GM18505 (cell line): ENCODE results near the gene NPSR1.
"Not testable (repeated sequence)": the region's sequence is repeated elsewhere in the genome, so short reads cannot be mapped to it uniquely, and the experiment has no call there.

ENCODE experiments used
- ATAC-seq: cut with Tn5 transposase; IDR thresholded peaks from one replicate; pipeline ENCODE4 v1.9.1; 2021; ENCODE audit not compliant: unreplicated experiment
- POLR2A ChIP-seq: IDR thresholded peaks from 4 replicates; pipeline ENCODE4 v1.6.1; 2011; ENCODE audit warnings: borderline replicate concordance; ENCODE audit not compliant: insufficient read depth, insufficient read length; ENCODE audit errors: extremely low read depth

The NPSR1 gene

DNA sequence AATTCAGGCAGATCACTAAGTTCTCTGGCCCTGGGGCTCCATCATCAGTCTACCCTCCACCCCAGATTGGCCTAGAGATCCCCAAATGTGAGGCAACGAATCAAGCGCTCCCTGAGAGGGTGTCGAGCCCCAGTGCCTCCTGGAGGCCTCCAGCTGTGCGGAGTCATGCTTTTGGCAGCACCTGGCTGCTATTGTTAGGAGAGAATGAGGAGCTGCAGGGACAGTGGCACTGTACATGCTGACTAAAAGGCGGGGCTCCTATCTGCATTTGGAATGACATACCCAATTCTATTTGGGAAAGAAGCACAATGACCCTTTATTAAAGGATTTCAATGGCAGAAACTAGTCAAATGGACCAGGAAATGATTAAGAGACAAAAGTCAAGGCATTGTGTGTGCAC lies 217.5 kb downstream of the NPSR1 start:
- no peak for TF ChIP-seq POLR2A
- no peak for ATAC-seq

DNA sequence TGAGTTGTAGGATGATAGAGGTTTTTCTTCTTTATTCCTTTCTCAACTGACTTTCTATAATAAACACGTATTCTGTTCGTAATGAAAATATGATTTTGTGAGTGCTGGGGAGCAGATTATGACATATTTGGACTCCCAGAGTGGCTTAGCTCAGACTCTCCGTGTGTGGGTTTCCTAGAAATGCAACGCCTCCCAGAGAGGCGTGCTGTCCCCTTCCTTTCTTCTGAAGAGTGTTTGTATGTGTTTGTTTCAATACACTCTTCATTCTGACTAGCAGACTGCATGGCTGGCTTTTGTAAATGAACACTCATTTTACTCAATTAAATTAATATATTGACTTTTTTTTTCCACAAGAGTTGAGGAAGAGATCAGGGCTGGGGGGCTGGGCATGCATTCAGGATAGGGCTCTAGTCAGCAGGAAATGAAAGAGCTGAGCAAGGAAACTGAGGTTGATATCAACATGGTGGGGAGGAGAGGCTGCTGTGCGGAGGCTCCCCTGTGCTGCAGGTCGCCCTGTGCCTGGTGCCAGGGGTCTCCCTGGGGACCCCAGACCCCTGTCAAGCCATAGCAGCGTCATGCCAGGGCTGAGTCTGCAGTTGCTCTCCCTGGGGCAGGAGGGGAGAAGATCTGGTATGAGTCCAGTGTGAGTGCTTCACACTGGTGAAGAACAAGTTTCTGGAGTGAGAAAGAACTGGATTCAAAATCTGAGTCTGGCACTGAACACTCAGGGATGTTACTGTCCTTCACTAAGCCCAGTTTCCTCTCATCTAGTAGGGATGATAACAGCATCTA lies 221.1 kb downstream of the NPSR1 start:
- not testable (repeated sequence) for ATAC-seq

DNA sequence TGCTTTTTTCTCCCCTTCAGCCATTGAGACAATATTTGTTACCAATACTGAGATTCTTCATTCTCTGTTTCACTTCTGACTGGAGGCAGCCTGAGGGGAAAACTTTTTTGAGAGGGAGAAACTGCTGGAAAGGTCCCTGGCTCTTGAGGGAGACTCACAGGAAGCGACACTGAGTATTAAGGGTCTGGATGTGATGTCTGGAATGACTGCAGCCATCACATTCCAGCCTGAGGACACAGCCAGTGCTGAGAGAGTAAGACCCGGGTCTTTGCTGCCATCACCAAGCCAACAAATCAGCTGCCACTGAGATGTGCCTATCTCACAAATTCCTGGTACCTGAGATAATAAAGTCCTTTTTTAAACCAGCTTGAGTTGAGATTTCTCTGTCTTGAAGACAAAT lies 221.9 kb downstream of the NPSR1 start:
- ATAC-seq: no peak
- no peak for TF ChIP-seq POLR2A

DNA sequence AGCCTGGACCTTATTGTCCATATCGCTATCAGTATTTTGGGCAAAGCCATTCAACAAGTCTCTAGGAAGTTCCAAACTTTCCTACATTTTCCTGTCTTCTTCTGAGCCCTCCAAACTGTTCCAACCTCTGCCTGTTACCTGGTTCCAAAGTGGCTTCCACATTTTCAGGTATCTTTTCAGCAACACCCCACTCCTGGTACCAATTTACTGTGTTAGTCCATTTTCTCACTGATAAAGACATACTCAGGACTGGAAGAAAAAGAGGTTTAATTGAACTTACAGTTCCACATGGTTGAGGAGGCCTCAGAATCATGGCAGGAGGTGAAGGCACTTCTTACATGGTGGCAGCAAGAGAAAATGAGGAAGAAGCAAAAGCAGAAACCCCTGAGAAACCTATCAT lies 225.8 kb downstream of the NPSR1 start:
- not testable (repeated sequence) for ATAC-seq

DNA sequence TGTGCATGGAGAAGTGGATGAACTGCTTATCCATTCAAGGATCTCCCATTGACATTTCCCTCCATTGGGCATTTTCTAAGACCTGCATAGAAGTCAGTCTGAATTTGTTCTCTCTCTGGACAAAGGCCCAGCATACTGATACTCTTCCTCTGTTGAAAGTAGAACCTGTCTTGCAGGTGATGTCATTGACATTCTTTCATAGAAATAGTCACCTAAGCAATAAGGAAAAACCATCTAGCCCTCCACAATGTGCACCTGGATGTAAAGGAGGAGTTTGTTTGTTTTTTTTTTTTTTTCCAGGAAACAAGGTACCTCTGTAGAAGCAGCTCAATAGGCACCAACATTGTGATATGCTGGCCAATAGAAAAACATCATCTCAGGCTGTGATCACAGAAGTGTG lies 228.8 kb downstream of the NPSR1 start:
- TF ChIP-seq POLR2A: no peak
- ATAC-seq: no peak

DNA sequence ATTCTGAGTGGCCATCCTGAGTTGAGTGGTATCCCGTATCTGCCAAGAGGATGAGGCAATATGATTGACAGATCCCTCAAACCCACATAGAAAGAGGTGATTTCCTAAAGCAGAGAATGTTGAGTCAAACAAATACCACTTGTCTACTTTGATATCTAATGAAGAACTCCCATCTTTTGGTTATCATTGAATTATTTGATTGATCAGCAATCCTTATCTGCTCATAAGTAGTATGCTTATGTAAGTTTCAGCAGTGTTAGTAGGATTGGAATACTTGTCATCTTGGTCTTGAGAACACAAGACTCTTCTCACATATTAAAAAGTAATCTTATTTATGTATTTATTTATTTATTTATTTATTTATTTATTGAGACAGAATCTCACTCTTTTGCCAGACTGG lies 231.9 kb downstream of the NPSR1 start:
- ATAC-seq: no peak

DNA sequence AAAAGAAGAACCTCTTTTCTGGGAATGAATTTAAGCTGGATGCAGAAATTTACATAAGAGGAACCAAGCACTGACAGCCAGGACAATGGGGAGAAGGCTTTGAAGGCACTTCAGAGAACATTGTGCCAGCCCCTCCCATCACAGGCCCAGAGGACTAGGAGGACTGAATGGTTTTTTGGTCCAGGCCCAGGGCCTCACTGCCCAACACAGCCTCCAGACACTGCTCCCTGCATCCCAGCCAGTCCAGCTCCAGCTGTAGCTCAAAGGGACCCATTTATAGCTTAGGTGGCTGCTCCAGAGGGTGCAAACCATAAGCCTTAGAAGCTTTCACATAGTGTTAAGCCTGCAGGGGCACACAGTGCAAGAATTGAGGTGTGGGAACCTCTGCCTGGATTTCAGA lies 237.2 kb downstream of the NPSR1 start:
- no peak for TF ChIP-seq POLR2A
- ATAC-seq: no peak

More for the DNA sequence above, 231.9 kb downstream of the NPSR1 start:
- TF ChIP-seq POLR2A: no peak
